ENCODE data around the gene TCTN1. TPM values are rescaled to one million over a fixed set of nuclear protein-coding genes. Genes with fewer than 3 reads are reported as not detected.

Gene TCTN1
- total and polyA plus RNA-seq, 2 of the 13 experiments (the other 11 are each of a cell fraction or from before 2014, with no cell fraction given), result 13.6 to 16.0 TPM

GRCh38 chr12:110582276-110583136 lies 31.4 kb upstream of the TCTN1 start (continued):
- TF ChIP-seq ZHX2 (IDR thresholded peaks at IDR 0.05; ENCODE audit: low read depth) (no peak), ZHX2 (CRISPR knock-in tag; IDR thresholded peaks at IDR 0.05; ENCODE audit: borderline replicate concordance) (0 out of 2 replicates have a peak, but pooled peaks have one; percentile 28), GPBP1L1 (CRISPR knock-in tag; IDR thresholded peaks at IDR 0.05) (no peak), SUZ12 (IDR thresholded peaks at IDR 0.05; ENCODE audit: low read depth, low read length) (no peak), CERS6 (CRISPR knock-in tag; IDR thresholded peaks at IDR 0.05) (no peak), ZSCAN29 (CRISPR knock-in tag; conservative IDR thresholded peaks at IDR 0.05) (no peak), ZNF597 (CRISPR knock-in tag; IDR thresholded peaks at IDR 0.05) (no peak), ZNF12 (CRISPR knock-in tag; IDR thresholded peaks at IDR 0.05) (no peak), STAT5B (CRISPR knock-in tag; IDR thresholded peaks at IDR 0.05) (no peak), ZNF660 (CRISPR knock-in tag; IDR thresholded peaks at IDR 0.05; ENCODE audit: borderline replicate concordance, low read depth) (no peak), MTF2 (CRISPR knock-in tag; IDR thresholded peaks at IDR 0.05; ENCODE audit: borderline replicate concordance) (peak; percentile 85; the same call in 1 of the 2 replicates), FOXP4 (CRISPR knock-in tag; IDR thresholded peaks at IDR 0.05) (no peak), DR1 (CRISPR knock-in tag; IDR thresholded peaks at IDR 0.05) (no peak), HNRNPUL1 (IDR thresholded peaks at IDR 0.05; ENCODE audit: low read depth, low read length) (no peak), ZNF776 (CRISPR knock-in tag; IDR thresholded peaks at IDR 0.05) (no peak), SNAI1 (CRISPR knock-in tag; IDR thresholded peaks at IDR 0.05; ENCODE audit: borderline replicate concordance) (no peak)
